Measurements from ENCODE around the gene POU6F1. TPM values are rescaled to one million over a fixed set of nuclear protein-coding genes. Genes with fewer than 3 reads are reported as not detected.
A peak's percentile ranks its signal among the peaks of the same experiment; 100 is the strongest.

POU6F1 gene
- polyA plus RNA-seq, 4 donors = 7.4 to 16.6 (median 10.0) TPM

DNA sequence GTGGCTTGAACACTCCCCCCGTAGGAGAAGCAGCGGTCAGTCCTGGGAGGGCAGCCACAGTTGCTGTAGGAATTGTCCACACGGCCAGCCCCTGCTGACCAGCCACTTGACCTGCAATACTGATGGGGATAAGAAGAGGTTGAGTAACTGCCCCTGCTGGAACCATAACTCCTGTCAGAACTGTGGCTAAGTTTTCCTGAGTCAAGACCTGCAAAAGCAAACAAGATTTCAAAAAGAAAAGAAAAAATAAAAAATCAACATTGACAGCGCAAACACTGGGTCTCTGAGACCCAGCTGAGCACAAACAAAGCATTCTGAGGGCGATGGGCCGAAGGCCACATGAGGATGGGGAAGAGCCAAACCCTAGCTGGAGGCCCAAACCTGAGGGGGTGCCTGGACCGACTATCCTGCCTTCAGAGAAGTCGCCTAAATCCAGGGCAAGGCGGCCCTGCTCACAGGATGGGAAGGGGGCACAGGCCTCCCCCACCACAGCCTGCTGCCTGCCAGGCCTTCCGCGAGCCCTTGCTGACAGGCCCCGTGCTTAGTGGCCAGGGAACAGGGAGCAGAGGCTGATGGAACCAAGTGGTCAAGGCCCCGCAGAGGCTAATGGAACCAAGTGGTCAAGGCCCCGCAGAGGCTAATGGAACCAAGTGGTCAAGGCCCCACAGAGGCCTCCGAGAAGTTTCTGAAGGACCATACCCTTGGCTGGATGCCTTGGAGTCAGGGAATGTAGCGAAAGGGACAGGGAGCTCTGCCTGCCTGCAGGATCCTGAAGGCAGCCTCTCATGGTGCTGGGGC is 19.1 kb downstream of the POU6F1 start:
- no peak for DNase-seq (ENCODE audit: low read depth in 4 of 4, low spot score in 3 of 4)

DNA sequence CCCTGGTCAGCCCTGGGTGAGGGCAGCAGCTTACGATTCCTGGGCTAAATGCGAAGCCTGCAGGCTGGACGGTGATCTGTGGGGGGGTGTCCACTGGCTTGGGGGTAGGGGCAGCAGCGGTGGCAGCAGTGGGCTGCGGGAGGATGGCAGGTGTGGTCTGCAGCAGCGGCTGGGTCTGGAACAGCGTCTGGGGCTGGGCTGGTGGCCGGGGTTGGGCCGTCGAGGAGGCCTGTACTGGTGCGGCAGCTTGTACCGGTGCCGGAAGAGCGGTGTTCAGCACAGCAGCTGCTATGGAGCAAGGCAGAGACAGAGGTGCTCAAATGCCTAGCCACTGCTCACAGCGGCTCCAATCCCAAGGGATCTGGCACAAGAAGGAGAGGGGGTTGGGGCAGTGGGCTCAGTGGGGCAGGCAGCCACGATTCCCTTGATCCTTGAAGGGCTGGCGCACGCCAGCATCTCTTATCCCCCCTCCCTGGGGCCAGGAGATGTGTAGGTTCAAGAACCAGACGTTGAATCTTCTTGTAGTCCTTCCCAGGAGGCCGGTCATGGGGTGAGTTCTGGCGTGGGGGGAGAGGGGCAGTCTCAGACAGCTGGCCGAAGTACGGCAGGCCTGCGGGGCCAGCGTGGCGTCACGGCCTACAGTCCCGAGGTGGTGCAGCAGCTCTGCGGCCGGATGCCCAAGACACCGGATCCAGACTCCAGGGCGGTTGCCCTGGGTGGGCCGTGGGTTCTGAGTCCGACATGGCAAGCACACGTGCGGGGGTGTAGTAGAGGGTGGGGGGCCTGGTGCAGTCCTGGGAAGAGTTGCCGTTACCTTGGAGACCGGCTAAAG is 19.9 kb downstream of the POU6F1 start:
- DNase-seq (ENCODE audit: low read depth in 4 of 4, low spot score in 3 of 4) = no peak

DNA sequence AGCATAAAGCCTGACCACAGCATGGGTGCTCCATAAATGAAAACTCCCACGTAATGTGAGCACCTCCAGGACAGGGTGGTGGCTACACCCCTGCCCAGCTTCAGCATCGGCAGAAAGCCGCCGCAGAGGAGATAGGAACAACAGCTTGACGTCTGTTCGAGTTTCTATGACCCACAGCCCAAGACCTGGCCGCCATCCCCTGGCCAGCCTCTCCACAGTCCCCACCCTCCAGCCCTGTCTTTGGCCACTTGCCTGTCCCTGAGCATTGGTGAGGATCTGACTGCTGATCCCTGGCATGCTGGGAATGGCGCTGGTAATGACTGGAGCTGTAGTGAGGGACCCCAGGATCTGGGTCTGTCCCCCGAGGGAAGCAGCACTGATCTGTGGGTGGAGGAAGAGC is 21.3 kb downstream of the POU6F1 start:
- DNase-seq (ENCODE audit: low read depth in 4 of 4, low spot score in 3 of 4) = no peak

DNA sequence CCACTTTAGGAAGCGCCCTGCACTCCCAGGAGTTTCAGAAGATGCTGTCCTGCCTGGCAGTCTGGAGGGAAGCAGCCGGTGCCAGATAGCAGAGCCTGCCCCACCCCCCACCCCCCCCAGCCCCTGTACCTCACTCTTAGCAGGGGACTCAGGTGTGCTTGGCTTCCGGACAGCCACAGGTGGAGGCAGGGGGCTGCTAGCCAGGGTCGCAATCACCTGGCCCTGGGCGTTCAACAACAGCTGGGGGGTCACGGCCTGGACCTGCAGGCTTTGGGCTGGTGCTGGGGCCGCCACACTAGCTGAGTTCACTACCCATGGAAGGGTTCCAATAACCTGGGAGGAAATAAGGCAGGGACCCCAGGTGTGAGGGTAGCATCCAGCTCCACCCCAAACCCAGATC is 22.0 kb downstream of the POU6F1 start:
- DNase-seq (ENCODE audit: low read depth in 4 of 4, low spot score in 3 of 4) = no peak

DNA sequence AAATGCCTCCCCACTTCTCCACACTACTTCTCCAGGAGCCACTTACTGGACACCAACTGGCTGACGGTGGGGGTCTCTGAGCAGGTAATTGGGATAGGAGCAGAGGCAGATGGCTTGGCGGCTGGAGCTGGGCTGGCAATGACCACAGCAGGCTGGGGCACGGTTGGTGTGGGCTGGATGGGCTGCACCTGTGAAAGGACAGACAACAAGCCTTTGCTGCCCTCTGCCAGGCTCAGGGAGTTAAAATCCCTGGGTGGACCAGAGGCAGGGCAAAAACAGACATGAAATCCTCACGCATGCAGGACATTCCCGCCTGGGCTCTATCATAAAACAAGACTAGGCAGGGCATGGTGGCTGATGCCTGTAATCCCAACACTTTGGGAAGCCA is 25.6 kb downstream of the POU6F1 start:
- no peak for DNase-seq (ENCODE audit: low read depth in 4 of 4, low spot score in 3 of 4)

DNA sequence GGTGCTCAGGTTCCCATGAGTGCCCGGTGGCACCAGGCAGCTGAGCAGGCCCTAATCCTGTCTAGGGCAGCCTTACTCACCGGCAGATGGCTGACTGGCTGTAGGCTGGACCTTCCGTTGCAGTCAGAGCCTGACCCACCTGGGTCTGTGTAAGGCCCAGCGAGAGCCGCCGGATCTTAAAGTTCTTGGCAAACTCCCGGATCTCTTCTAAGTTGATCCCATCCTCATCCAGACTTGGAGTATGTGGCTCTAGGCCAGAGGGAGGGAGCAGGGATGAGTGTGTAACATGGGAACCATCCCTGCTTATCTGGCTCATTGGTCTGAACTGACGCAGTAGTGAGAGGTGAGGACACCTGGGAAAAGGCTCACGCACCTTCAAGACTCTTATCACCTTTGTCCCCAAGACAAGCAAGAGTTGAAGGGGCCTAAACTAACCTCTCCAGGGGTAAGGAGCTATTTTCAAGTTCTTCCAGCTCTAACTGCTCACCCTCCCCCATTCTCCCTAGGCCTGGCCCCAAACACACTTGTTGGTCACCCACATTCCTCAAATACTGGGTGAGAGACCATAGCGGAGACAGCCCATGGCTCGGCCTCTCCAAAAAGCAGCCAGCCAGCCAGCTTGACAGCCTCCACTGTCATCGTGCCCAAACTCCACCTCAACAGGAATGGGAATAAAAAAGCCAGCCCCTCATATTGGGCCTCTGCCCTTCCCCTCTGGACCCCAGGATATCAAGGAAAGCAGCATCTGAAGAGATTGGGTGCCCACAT is 26.2 kb downstream of the POU6F1 start:
- DNase-seq (ENCODE audit: low read depth in 4 of 4, low spot score in 3 of 4) = no peak

DNA sequence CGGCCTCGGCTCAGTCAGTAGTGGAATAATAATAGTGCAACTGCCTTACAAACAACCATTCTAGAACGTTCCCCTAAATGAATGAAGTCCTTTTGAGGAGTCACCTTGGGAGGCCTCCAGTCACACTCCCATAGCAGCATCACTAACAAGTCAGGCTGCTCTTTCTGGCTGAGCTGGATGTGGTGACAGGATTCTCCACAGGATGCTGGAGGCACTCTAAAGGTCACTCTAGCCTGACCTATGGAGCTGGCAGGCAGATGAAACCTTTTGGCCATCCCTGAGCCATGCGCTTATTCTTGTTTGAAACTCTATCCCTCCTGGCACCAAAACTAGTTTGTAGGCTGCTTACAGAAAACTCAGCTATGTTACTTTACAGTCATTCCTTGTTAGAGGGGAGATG is 27.0 kb downstream of the POU6F1 start:
- no peak for DNase-seq (ENCODE audit: low read depth in 4 of 4, low spot score in 3 of 4)

DNA sequence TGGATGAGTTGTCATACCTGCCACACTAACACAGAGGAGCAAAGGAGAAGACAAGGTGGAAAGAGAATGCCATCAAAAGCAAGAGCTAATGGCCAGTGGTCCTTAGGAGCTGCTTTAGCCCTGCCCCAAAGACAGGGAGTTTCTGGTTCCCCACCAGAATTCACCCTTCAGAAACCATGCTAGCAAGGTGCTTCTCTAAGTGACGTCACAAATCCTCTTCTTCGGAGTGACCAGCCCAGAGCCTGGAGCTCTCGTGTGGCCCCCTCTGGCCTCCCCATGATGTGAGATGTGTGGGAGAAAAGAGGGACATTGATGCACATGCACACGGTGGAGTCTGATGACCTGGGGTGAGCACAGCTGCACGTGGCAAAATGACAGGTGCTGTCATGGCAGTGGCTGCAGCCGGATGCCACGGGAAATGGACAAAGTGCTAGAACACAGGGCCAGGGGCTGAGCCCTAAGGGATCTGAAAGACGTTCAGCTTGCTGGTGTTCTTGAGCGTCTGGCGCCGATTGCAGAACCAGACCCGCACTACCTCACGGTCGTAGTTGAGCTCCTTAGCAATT is 28.0 kb downstream of the POU6F1 start:
- DNase-seq (ENCODE audit: low read depth in 4 of 4, low spot score in 3 of 4) = no peak

DNA sequence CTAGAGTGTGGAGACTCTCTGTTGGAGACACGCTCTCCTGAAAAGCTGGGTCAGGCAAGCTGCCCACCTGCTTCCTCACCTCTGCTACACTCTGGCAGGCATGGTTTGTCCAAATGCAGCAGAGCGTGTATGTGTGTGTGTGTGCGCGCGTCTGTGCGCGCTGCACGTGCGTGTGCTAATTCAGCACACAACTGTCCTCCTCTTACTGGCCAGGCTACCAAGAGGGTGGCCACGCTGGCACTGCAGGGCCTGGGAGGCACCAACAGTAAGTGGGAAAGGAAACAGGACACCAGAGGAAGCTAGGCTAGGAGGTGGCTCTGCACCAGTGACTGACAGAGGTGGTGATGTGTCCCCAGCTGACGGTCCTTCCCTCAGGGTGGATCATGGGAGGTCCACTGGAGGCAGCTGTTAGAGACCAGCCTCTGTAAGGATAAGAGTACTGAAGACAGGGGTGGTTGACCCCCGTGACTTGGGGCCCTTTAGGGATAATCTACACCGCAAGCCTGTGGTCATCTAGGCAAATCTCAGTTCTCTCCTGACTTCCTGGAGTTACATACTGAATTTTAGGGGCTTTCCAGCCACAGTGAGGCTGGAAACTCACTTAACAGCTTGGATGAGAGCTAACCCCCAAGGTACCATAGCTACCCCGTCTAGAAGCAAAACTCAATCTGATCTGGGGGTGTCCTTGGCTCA is 29.4 kb downstream of the POU6F1 start:
- no peak for DNase-seq (ENCODE audit: low read depth in 4 of 4, low spot score in 3 of 4)

DNA sequence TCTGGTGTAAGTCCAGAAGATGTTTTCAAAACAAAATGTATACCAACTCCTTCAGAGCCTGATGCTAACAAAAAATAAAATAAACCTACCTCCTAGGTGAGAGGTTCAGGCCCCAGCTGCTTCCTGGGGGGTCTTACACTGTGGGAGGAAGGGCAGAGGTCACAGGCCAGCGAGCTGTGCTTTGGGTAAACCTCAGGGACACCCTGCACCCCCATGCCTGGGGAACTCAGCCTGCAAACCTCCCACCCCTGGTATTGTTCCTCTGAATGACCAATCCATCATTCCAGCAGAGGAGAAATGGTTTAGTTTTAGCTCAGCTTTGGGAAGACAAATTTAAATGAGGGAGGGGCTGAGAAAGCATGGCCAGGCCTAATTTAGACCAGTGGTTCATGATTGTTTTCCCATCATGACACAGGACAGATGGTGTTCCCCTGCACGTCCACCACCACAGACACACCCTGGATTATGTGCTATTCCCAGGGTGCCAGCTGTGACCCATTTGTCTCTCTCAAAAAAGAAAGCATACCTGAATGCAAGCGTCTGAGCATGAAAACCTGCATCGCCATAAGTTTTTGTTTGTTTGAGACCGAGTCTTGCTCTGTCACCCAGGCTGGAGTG is 30.4 kb downstream of the POU6F1 start:
- no peak for DNase-seq (ENCODE audit: low read depth in 4 of 4, low spot score in 3 of 4)

DNA sequence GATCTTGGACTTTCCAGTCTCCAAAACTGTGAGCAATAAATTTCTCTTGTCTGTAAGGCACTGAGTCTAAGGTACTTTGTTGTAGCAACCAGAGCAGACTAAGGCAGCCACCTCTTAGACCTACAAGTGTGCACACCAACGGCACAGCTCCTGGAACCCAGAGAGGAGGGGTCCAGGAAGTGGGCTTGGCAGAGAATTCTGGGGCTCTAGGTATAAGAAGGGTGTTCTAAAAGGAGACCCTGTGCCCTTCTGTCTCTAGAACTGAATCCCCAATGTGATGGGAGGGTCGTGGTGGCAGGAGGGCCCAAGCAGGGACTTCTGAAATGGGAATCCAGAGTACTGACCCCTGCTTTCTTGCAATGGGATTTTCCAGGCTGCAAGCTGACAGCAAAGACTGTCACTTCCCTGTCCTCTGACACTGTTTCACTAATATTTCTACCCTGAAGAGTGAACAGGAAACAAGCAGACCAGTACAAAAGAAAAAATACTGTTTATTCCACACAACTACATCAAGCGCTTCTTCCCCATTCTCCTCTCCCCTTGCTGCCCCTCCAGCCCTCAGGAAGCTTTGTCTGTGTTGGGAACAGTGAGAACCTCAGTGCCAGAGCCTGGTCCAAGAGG is 31.3 kb downstream of the POU6F1 start:
- DNase-seq (ENCODE audit: low read depth in 4 of 4, low spot score in 3 of 4) = no peak

DNA sequence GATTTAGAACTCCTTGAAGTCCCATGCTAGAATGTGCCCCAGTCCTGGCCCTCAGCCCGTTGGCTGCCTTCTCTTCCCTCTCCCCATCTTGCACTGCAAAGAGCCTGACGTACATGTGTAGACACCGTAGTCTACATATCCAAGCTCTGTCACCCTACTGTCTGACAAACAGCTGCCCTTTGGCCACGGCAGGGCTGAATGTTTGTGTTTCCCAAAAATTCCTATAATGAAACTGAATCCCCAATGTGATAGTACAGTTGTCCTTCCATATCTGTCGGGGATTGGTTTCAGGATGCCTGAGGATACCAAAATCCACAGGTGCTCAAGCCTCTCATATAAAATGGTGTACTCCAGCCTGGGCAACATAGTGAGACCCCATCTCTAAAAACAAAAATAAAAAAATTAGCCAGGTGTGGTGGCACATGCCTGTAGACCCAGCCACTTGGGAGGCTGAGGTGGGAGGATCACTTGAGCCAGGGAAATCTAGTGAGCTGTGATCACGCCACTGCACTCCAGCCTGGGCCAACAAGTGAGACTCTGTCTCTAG is 32.6 kb downstream of the POU6F1 start:
- DNase-seq (ENCODE audit: low read depth in 4 of 4, low spot score in 3 of 4) = no peak

DNA sequence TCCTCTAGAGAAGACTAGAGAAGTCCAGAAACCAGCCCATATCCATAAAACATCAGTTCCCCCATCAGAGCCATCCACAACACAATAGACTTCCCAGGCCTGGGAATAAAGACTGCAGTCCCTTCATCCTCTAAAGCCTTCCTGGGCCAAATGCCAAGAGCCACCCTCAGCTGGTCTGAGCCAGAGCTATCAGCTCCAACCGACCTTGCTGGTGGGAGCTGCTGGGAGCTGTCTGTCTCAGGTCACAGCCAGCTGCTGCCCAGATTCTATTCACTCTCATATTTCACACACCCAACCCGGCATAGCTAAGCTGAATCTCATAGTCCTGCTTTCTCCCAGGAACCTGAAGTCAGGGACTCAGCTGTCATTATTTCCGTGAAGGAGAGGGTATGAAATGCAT is 34.0 kb downstream of the POU6F1 start:
- DNase-seq (ENCODE audit: low read depth in 4 of 4, low spot score in 3 of 4) = peak in 3 of 4 donors; percentile 25 to 59 (median 56)

DNA sequence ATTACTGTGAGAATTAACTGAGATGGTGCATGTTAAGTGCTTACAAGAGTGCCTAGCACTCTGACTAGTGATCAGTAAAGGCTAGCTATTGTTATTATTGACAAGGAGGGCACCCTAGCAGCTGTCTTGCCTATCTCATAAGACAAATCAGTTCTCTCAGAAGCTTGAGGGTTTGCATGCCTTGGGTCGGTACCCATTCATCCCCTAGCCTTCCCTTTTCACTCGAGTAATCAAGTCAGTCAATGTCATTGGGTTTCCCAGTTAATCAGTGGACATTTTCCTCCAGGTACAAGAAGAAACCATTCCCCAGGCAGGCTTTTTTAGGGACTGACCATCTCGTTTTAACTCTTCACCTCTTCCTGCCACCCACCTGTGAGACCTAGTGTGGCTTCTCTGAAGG is 34.5 kb downstream of the POU6F1 start:
- DNase-seq (ENCODE audit: low read depth in 4 of 4, low spot score in 3 of 4) = no peak

DNA sequence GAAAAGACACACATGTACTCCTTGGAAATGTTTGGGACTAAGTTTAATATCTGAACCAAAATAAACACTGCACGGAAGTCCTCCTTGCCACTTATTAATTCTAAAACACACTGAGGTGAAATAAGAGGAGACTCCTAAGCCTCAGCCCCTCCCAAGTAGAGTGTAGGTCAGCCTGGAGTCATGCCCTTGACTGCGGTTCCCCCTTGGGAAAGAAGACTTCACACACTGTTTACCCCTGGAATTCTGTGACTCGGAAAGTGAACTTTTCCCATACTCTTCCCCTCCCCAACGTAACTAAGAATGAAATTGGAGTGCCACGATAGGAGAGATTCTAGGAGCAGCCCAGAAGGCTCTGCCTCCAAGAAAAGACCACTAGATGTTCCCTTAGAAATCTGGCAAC is 36.3 kb downstream of the POU6F1 start:
- no peak for DNase-seq (ENCODE audit: low read depth in 4 of 4, low spot score in 3 of 4)

DNA sequence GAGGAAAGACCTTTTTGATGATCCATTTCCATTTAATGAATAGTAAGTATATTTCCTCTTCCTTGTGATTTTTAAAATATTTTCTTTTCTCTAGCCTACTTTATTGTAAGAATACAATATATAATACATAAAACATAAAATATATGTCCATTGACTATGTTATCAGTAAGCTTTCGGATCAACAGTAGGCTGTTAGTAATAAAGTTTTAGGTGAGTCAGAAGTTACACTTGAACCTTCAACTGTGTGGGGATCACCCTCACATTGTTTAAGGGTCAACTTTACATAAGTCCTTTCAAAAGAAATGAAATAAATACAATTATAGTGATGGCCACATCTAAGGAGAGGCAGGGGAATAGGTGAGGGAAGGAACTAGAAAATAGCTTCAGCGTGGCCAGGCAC is 40.0 kb downstream of the POU6F1 start:
- DNase-seq (ENCODE audit: low read depth in 4 of 4, low spot score in 3 of 4) = no peak

DNA sequence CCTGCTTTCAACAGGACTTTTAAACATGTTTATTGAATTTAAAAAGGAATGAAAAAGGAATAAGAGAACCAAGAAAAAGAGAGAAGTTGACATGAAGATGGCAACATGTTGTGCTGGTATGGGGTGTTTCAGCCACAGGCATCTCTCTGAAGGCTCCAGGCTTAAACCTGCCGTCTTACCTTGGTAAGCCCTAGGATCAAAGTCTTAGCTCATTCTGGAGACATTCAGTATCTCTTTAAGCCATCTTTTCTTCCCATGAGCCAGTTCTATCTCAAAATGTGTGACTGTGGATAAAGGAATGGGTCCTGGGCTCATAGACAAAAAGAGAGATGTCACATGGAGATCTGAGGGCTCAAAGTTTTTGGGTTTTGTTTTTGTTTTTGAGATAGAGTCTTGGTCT is 43.4 kb downstream of the POU6F1 start:
- DNase-seq (ENCODE audit: low read depth in 4 of 4, low spot score in 3 of 4) = no peak

DNA sequence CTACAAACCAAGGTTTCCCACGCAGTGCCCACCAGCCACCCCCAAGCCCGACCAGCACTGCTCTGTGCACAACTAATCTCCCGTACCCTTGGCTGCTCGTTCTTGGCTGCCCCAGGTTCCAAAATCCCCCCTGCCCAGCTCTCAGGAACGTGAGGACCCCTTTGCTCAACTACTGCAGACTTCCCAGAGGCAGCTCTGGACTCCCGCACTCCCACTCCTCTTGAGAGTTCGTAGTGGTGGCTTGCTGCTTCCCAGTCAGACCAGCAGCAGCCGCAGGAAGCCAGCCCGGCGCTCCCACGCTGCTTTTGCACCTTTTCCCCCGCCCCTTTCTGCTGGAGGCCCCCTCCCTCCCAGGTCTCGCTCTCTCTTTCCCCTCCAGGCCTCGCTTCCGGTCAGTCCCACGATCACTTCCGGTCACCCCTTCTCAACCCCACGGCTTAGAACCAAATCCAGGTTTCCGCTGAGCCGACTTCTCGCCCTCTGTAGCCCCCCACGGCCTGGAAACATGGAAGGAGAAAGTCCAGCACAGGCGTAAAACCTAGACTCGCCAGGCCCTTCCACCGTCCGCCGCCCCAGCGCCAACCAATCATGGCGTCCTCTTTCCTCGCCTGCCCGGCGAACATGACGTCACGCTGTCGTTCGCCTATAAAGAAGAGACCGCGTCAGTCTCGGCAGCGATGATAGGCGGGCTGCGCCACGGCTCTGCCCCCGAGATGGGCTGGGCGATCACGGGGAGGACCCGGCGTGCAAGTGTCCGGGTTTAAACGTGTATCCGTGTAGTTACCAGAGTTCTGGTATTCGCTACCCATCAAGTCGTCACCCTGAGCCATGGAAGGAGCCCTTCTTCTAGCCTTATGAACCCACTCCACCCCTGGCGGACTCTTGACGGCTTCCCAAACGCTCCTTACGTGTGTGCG is 45.1 kb downstream of the POU6F1 start, which contains the start of gene TFCP2:
Gene TFCP2 (minus strand): TSS at position 621 of the 917 bp plus-strand sequence. CDS start 713 bp downstream, outside the sequence.
- peak; percentile 90 to 93 (median 92) for DNase-seq (ENCODE audit: low read depth in 4 of 4, low spot score in 3 of 4)

Data from left renal pelvis (tissue), 4 donors.